DMS79 (cell line): ENCODE measurements around the gene CYP27B1.
A peak's percentile ranks its signal among the peaks of the same experiment; 100 is the strongest.
"Not testable (repeated sequence)": the region's sequence is repeated elsewhere in the genome, so short reads cannot be mapped to it uniquely, and the experiment has no call there.

ENCODE experiments used
- DNase-seq: peaks from one replicate; lab custom pipeline; 2025; lab: John Stamatoyannopoulos, UW

The CYP27B1 gene

GRCh38 chr12:57783466-57783801 is 16.6 kb upstream of the CYP27B1 start:
- no peak for DNase-seq

- DNase-seq = peak; percentile 52
These were observed 16.0 kb upstream of the CYP27B1 start, which contains the start of gene TSFM for GRCh38 chr12:57782608-57783465. TSFM (plus strand) TSS chr12:57782787; CDS start chr12:57782802, 15 bp downstream.

DNA sequence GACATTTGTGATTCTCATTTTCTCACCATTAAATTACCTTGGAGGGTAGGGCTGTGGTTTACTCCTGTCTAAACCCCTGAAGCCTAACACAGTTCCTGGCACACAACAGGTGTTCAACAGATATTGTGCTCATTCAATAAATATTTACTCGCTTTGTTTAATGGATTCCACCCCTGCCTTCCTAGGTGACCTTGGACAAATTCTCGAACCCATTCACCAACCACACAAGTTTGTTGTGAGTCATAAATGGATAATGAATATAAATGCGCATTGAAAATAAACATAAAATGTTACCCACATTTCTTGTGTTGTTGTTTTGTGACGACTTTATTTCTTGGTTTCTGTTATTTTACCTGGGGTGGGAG is 15.3 kb upstream of the CYP27B1 start:
- DNase-seq = no peak

- no peak for DNase-seq
These were observed 14.9 kb upstream of the CYP27B1 start for GRCh38 chr12:57781801-57782200.

DNA sequence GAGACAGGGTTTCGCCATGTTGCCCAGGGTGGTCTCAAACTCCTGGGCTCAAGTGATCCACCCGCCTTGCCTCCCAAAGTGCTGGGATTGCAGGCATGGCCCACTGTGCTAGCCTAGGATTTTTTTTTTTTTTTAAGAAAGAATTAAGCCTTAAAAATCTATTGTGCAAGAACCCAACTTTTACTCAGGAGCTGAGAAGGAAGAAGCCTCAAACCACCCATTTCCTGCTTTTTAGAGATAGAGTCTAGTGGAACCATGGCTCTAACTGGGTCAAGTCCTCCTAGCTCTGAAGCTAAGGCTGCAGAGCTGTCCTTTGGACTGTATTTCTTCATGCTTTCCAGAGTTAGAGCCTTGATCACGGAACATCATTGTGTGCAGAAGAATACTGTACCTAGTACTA is 14.4 kb upstream of the CYP27B1 start:
- no peak for DNase-seq

GRCh38 chr12:57780284-57780897 is 13.5 kb upstream of the CYP27B1 start:
- no peak for DNase-seq

GRCh38 chr12:57779736-57780135 is 12.9 kb upstream of the CYP27B1 start:
- DNase-seq = no peak

- DNase-seq = no peak
These were observed 11.0 kb upstream of the CYP27B1 start for GRCh38 chr12:57777911-57778310.

GRCh38 chr12:57777367-57777766 is 10.5 kb upstream of the CYP27B1 start:
- DNase-seq = no peak

GRCh38 chr12:57776247-57776587 is 9.3 kb upstream of the CYP27B1 start:
- DNase-seq = no peak

- no peak for DNase-seq
These were observed 8.8 kb upstream of the CYP27B1 start for GRCh38 chr12:57775563-57776246.

- no peak for DNase-seq
These were observed 8.2 kb upstream of the CYP27B1 start for GRCh38 chr12:57775044-57775443.

GRCh38 chr12:57774634-57775033 is 7.8 kb upstream of the CYP27B1 start:
- DNase-seq = not testable (repeated sequence)

GRCh38 chr12:57772429-57773322 is 5.8 kb upstream of the CYP27B1 start, which contains the start of gene EEF1AKMT3:
EEF1AKMT3 (plus strand) TSS chr12:57772614; CDS start chr12:57772725, 111 bp downstream.
- DNase-seq = no peak

DNA sequence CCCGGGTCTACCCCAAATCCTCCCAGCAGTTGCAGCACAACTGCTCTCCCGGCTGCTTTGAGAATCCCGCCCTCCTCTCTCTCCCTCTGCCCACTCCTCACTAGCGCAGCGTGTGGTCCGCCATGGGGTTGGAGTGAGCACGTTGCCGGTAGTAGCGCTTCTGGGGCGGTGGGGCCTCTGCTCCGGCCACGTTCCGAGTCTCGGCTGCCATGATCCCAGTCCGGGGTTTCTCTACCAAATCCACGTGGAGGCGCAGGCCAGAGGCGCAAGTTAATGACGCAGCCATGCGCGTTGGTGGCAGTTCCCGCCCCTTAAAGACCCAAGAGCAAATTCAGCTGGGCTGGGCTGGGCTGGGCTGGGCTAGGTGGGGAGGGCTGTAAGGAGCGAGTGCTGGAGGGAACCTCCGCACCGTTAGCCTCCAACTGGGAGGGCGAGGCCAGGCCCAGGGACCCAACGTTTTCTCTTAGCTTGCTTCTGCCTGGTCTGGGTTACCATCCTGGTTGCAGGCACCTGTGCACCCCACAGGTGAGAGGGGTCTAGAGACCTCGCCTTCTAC is 5.1 kb upstream of the CYP27B1 start, which contains the start of gene METTL1:
Gene METTL1 (minus strand): TSS at position 233 of the 556 bp plus-strand sequence. CDS start 22 bp downstream, at position 211.
- peak; percentile 86 for DNase-seq

- DNase-seq = no peak
These were observed 4.5 kb upstream of the CYP27B1 start for GRCh38 chr12:57771236-57771872.

DNA sequence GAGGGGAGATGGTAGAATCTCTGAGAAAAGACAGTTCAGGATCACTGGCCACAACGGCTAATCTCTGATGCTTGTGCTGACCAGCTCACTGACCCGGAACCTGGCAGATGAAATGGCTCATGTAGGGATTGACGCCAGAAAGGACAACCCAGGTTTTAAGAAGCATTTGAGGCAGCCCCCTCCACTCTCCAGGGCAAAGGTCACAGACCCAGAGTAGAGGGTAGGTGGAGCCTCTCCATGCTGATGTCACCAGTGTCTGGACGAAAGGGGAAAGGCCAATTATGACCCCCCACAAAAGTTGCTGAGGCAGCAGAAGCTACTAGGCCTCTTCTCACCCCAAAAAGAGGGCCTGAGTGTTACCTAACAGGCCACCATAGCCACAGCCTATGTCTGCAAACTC is 3.9 kb upstream of the CYP27B1 start:
- DNase-seq = no peak

DNA sequence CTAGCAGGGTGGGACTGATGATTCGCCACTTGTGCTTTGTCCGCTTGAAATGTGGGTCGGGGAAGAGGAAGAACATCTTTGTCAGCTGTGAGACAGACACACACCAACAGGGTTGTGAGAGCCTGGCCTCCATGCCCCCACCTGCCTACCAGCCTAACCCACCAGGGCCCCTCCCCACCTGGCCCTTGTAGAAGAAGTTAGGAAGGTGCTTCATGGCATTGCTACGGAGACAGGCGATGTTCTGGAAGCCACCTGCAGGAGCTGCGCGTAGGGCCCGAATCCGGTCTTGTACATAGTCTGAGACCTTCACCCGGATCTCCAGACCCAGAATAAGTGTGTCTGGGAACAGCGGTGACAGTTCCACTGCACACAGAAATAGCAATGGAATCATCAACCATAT is 2.7 kb upstream of the CYP27B1 start:
- DNase-seq = no peak

DNA sequence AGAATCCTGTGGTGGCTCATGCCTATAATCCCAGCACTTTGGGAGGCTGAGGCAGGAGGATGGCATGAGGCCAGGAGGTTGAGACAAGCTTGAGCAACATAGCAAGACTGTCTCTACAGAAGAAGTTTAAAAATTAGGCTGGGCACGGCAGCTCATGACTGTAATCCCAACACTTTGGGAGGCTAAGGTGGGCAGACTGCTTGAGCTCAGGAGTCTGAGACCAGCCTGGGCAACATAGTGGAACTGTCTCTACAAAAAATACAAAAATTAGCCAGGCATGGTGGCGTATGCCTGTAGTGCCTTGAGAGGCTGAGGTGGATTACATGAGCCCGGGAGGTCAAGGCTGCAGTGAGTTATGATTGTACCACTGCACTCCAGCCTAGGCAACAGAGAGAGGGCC is 998 bp upstream of the CYP27B1 start:
- DNase-seq = no peak

- DNase-seq = no peak
These were observed 424 bp upstream of the CYP27B1 start for GRCh38 chr12:57767305-57767698.
